GM06990 (cell line): ENCODE data around the gene GTF2A1L.

ENCODE experiments used
- DNase-seq: peaks from one replicate; pipeline ENCODE4 v3.0.0-alpha.2; 2011; ENCODE audit not compliant: insufficient read length; ENCODE audit errors: extremely low read depth
- H3K27me3 ChIP-seq: replicated peaks from 2 replicates; pipeline ENCODE4 v1.6.0; 2011; ENCODE audit warnings: low read length; ENCODE audit not compliant: control insufficient read depth, insufficient read depth
- H3K36me3 ChIP-seq: 2 replicates; pipeline ENCODE4 v1.5.1; 2011; ENCODE audit warnings: low read length; ENCODE audit not compliant: control insufficient read depth, insufficient read depth
- H3K4me3 ChIP-seq: replicated peaks from 2 replicates; pipeline ENCODE4 v1.5.1; 2011; ENCODE audit warnings: low read depth, mild to moderate bottlenecking, control low read depth, low read length
- TF ChIP-seq, protein P1 (sequence below): IDR thresholded peaks from 2 replicates; pipeline ENCODE4 v1.5.1; 2011; ENCODE audit warnings: low read length, control low read depth, mild to moderate bottlenecking, inconsistent platforms; ENCODE audit not compliant: insufficient read depth, poor library complexity, severe bottlenecking

Gene GTF2A1L

DNA sequence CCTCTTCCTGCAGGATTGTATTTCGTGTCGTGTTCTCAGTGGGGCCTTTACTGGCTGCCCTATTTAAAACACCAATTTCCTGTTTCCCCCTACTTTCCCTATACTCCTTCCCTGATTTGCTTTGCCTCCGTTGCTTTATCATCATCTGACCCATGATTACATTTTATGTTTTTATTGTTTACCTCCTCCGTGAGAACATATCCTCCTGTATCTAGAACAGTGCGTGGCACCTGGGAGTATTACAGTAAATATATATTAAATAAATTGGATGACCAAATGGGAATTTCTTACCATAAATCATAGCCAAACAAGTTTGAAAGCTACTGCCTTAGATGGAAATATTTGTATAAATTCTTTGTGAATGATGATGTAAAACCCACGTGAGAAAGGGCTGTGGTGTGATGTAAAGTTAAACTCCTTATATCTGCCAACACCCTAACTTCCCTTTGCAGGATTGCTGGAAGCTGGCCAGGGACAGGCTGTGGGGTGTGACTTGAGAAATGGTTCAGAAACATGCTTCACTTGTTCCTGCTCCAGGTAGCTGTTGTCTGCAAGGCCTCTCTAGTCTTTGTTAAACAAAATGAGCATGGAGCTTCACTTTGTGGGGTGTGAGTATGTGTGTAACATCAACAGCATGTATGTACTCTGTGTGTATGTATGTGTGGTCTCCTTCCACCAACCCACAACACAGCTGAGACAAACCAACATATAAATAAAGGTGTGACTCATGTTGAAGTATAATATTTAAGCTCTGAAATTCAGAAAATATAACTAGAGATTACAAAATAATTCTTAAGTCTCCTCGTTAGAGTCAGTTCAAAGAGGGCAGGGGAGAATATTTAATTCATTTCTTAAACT, 97.6 kb downstream of the GTF2A1L start:
- H3K27me3 ChIP-seq: peaks cover 2% of the 10 kb centered on the region; the same call in 1 of the 2 replicates
- TF ChIP-seq, protein P1, sequence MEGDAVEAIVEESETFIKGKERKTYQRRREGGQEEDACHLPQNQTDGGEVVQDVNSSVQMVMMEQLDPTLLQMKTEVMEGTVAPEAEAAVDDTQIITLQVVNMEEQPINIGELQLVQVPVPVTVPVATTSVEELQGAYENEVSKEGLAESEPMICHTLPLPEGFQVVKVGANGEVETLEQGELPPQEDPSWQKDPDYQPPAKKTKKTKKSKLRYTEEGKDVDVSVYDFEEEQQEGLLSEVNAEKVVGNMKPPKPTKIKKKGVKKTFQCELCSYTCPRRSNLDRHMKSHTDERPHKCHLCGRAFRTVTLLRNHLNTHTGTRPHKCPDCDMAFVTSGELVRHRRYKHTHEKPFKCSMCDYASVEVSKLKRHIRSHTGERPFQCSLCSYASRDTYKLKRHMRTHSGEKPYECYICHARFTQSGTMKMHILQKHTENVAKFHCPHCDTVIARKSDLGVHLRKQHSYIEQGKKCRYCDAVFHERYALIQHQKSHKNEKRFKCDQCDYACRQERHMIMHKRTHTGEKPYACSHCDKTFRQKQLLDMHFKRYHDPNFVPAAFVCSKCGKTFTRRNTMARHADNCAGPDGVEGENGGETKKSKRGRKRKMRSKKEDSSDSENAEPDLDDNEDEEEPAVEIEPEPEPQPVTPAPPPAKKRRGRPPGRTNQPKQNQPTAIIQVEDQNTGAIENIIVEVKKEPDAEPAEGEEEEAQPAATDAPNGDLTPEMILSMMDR: no peak
- no peak overlapping the region for H3K4me3 ChIP-seq
- no peak for DNase-seq
- no peaks in the 10 kb centered on the region for H3K36me3 ChIP-seq

DNA sequence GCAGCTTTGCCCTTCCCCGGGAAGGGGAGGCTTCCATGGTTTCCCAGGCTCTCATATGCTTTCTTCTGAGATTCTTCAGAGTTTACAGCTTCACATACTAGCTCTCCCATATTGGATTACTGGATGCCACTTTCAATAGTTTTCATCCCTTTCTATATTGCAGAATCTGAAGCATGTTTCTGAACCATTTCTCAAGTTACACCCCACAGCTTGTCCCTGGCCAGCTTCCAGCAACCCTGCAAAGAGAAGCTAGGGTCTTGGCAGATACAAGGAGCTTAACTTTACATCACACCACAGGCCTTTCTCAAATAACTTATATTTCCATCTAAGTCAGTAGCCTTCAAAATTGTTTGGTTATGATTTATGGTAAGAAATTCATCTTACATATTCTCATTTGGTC, 98.3 kb downstream of the GTF2A1L start:
- no peak for DNase-seq
- Histone ChIP-seq H3K4me3 (no peak overlapping the region), H3K27me3 (peaks cover 2% of the 10 kb centered on the region; the same call in 1 of the 2 replicates), H3K36me3 (no peaks in the 10 kb centered on the region)
- TF ChIP-seq, protein P1: no peak

DNA sequence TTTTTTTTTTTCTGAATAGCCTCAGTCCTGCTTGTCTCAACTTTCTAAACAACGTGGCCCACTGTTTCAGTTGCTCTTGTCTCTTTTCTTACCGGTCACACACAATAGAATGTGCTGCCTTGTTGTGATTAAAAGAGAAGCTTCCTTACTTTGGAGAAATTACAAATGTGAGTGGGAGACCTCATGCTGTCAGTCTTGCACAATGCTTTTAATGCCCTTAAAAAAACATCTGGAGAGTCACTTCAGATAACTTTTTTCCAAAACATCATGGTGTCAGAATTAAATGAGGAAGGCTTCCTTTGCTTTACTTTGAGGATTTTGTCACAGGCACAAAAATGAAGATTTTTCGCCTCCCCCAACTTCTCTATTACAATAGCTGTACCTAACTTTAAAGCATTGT, 100.2 kb downstream of the GTF2A1L start:
- TF ChIP-seq, protein P1: no peak
- DNase-seq: no peak
- H3K36me3 ChIP-seq: no peaks in the 10 kb centered on the region
- peaks cover 2% of the 10 kb centered on the region; the same call in 1 of the 2 replicates for H3K27me3 ChIP-seq
- no peak overlapping the region for H3K4me3 ChIP-seq

DNA sequence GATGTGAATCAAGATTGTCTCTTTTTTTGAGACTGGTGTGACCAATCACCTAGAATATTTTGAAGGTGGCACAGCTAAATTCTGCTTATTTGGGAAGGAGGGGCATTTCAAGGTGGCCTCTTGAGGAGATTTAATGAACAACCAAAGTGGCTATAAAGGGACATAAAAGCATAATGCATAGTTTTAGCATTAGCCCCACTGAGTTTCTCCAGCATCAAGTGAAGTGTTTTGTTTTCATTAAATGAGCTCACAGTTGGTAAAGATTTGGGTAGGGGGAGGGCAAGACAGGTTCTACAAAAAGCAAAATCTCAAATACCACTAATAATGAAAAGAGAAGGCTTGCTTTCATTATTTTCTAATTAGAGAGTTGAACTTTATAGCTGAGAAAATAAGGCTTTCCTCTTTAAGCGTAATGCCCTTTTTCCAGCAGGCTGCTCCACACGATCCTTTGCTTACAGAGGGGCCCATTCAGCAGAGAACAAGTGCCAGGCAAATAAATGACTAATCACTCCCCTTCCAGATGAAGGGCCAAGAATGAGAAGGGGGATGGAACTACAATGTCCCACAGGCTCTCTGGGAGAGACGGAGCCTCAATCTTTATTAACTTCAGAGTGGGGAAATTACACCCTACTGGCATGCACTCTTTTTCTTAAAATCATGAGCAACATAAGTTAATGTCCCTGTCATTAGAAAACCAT, 102.0 kb downstream of the GTF2A1L start:
- Histone ChIP-seq H3K4me3 (no peak overlapping the region), H3K27me3 (peaks cover 2% of the 10 kb centered on the region; the same call in 1 of the 2 replicates), H3K36me3 (no peaks in the 10 kb centered on the region)
- TF ChIP-seq, protein P1: no peak
- DNase-seq: no peak

DNA sequence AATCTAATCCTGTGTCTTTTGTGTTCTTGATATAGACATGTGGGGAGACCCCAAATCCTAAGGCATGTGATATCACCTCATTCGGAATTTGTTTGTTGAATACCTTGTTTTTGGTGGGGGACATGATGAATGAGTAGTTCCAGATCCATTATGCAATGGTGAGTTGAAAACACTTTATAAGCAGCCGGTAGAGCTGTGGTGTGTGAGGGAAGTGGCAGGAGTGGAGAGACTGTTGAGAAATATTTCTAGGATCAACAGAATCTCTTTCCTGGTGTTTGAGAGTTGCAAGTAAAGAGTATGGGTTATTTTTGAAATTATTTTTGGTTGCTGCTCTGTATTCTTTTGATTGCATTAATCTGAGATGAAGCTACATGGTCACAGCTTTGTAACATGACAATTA, 103.5 kb downstream of the GTF2A1L start:
- no peak overlapping the region for H3K4me3 ChIP-seq
- no peaks in the 10 kb centered on the region for H3K36me3 ChIP-seq
- H3K27me3 ChIP-seq: no peaks in the 10 kb centered on the region
- TF ChIP-seq, protein P1: no peak
- DNase-seq: no peak
